IMR-90 (cell line): ENCODE data around the gene INPP5D. TPM values are rescaled to one million over a fixed set of nuclear protein-coding genes. Genes with fewer than 3 reads are reported as not detected.

Experiments
- ATAC-seq: fragments of 200-7000 bp; cut with Tn5 transposase; 2 replicates; pipeline ENCODE4 v1.9.1; 2020; ENCODE audit warnings: low read depth, mild to moderate bottlenecking, moderate library complexity
- BruUV-seq: library from RNA; stranded (reverse); fragments of 400-500 nt; replicated peaks from 2 replicates; lab custom pipeline; 2021; lab: Mats Ljungman, UMichigan
- CTCF ChIA-PET: fragments of 300-600 bp; formaldehyde crosslinking; extraction: SDS; loops from one replicate; lab custom pipeline; 2021; ENCODE audit warnings: antibody characterized with exemption; lab: Yijun Ruan, JAX
- POLR2A ChIA-PET: fragments of 300-600 bp; sonication (Branson Sonifier 250); formaldehyde crosslinking; loops from one replicate; lab custom pipeline; 2022; ENCODE audit warnings: antibody characterized with exemption; ENCODE audit not compliant: unreplicated experiment; lab: Charles Lee
- DNase-seq: peaks from one replicate; pipeline ENCODE4 v3.0.0; 2013
- H2AFZ ChIP-seq: replicated peaks from 2 replicates; pipeline ENCODE3; 2013; ENCODE audit warnings: low read length, mild to moderate bottlenecking; ENCODE audit not compliant: poor library complexity
- H2AK5ac ChIP-seq: 2 replicates; pipeline ENCODE4 v1.6.1; 2013; ENCODE audit warnings: low read depth, low read length, inconsistent platforms
- H2AK9ac ChIP-seq: replicated peaks from 2 replicates; pipeline ENCODE3; 2013; ENCODE audit warnings: mild to moderate bottlenecking, low read depth, low read length, moderate library complexity; ENCODE audit not compliant: poor library complexity
- H2BK120ac ChIP-seq: 2 replicates; pipeline ENCODE4 v1.6.1; 2013; ENCODE audit warnings: low read depth, low read length, inconsistent platforms
- H2BK15ac ChIP-seq: 3 replicates; pipeline ENCODE4 v1.6.1; 2013; ENCODE audit warnings: low read depth, low read length, inconsistent platforms
- H2BK20ac ChIP-seq: 2 replicates; pipeline ENCODE4 v1.6.1; 2013; ENCODE audit warnings: low read depth, mild to moderate bottlenecking, inconsistent platforms, low read length, moderate library complexity
- H2BK5ac ChIP-seq: 2 replicates; pipeline ENCODE4 v1.6.1; 2013; ENCODE audit warnings: mild to moderate bottlenecking, low read depth, low read length, inconsistent platforms; ENCODE audit not compliant: poor library complexity, severe bottlenecking
- H3K14ac ChIP-seq: replicated peaks from 2 replicates; pipeline ENCODE4 v1.6.1; 2013; ENCODE audit warnings: low read depth, low read length, inconsistent platforms
- H3K18ac ChIP-seq: 2 replicates; pipeline ENCODE4 v1.6.1; 2013; ENCODE audit warnings: low read depth, low read length, control low read depth
- H3K23ac ChIP-seq: 2 replicates; pipeline ENCODE4 v1.6.1; 2013; ENCODE audit warnings: low read depth, low read length, inconsistent platforms
- H3K27ac ChIP-seq: 2 replicates; pipeline ENCODE4 v1.5.1; 2013; ENCODE audit warnings: mild to moderate bottlenecking, control low read depth, low read length; ENCODE audit not compliant: insufficient read depth
- H3K27me3 ChIP-seq: 2 replicates; pipeline ENCODE4 v1.6.1; 2013; ENCODE audit warnings: low read length; ENCODE audit not compliant: control insufficient read depth, insufficient read depth
- H3K36me3 ChIP-seq: 2 replicates; pipeline ENCODE4 v1.6.1; 2013; ENCODE audit warnings: low read length, mixed read lengths; ENCODE audit not compliant: control insufficient read depth, insufficient read depth
- H3K4ac ChIP-seq: 2 replicates; pipeline ENCODE4 v1.6.1; 2013; ENCODE audit warnings: low read depth, low read length, inconsistent platforms
- H3K4me1 ChIP-seq: 2 replicates; pipeline ENCODE4 v1.6.1; 2013; ENCODE audit warnings: low read length, mixed read lengths; ENCODE audit not compliant: control insufficient read depth, insufficient read depth
- H3K4me2 ChIP-seq: 2 replicates; pipeline ENCODE4 v1.6.1; 2013; ENCODE audit warnings: low read depth, mild to moderate bottlenecking, control low read depth, low read length, moderate library complexity
- H3K4me3 ChIP-seq: 2 replicates; pipeline ENCODE4 v1.5.1; 2013; ENCODE audit warnings: low read depth, mild to moderate bottlenecking, control low read depth, low read length, moderate library complexity; ENCODE audit not compliant: insufficient read depth
- H3K56ac ChIP-seq: 2 replicates; pipeline ENCODE4 v1.6.1; 2013; ENCODE audit warnings: low read length, inconsistent platforms; ENCODE audit not compliant: insufficient read depth; ENCODE audit errors: extremely low read depth
- H3K79me1 ChIP-seq, 2 experiments: 2 replicates each; pipeline ENCODE4 v1.6.1; 2013; ENCODE audit warnings: low read length in 2 of 2, inconsistent platforms in 1 of 2, low read depth in 1 of 2
- H3K9ac ChIP-seq: 2 replicates; pipeline ENCODE4 v1.6.1; 2013; ENCODE audit warnings: low read depth, low read length, control low read depth
- H3K9me1 ChIP-seq: 2 replicates; pipeline ENCODE4 v1.6.1; 2013; ENCODE audit warnings: low read length, inconsistent platforms; ENCODE audit not compliant: insufficient read depth
- H3K9me3 ChIP-seq: 2 replicates; pipeline ENCODE4 v1.6.1; 2013; ENCODE audit warnings: low read length; ENCODE audit not compliant: control insufficient read depth, insufficient read depth
- H4K20me1 ChIP-seq: 2 replicates; pipeline ENCODE4 v1.6.1; 2013; ENCODE audit warnings: low read length, inconsistent platforms; ENCODE audit not compliant: insufficient read depth
- H4K5ac ChIP-seq: 2 replicates; pipeline ENCODE4 v1.6.1; 2013; ENCODE audit warnings: mild to moderate bottlenecking, low read depth, low read length, control low read depth
- H4K8ac ChIP-seq, 2 experiments: 2 replicates each; pipeline ENCODE4 v1.6.1; 2013; ENCODE audit warnings: low read depth in 2 of 2, low read length in 2 of 2, control low read depth in 1 of 2, inconsistent platforms in 1 of 2
- H4K91ac ChIP-seq: 2 replicates; pipeline ENCODE4 v1.6.1; 2013; ENCODE audit warnings: low read depth, low read length, inconsistent platforms; ENCODE audit not compliant: insufficient read depth
- CTCF ChIP-seq: conservative IDR thresholded peaks from 2 replicates; pipeline ENCODE4 v1.5.1; 2012; ENCODE audit warnings: mild to moderate bottlenecking, low read depth, low read length, improper control_type of control experiment
- NFE2L2 ChIP-seq: fragments of 150-350 bp; IDR thresholded peaks from 2 replicates; pipeline ENCODE4 v1.6.1; 2016; ENCODE audit warnings: low read depth, mild to moderate bottlenecking, low read length
- POLR2A ChIP-seq: IDR thresholded peaks from 2 replicates; pipeline ENCODE4 v1.6.1; 2012; ENCODE audit warnings: mild to moderate bottlenecking, low read depth, low read length
- WGBS, 2 experiments: methylation state at CpG; one replicate each; pipeline versions ENCODE4 v1.1.5 to v1.1.7; 2013; ENCODE audit warnings: missing lambda C conversion rate in 2 of 2; ENCODE audit not compliant: insufficient read length in 1 of 2; ENCODE audit errors: extremely low coverage in 2 of 2; 5-methylcytosine and 5-hydroxymethylcytosine counted together
- dilution Hi-C: fragments of 300-500 bp; cut with HindIII; formaldehyde crosslinking; loops from one replicate; pipeline ENCODE4 v1.14.3; 2018; ENCODE audit warnings: low sequenced_read_pairs; ENCODE audit not compliant: unreplicated experiment
- in situ Hi-C: fragments of 300-500 bp; cut with MboI; formaldehyde crosslinking; loops from 3 replicates; pipeline ENCODE4 v1.14.3; 2019; ENCODE audit warnings: low sequenced_read_pairs, inconsistent platforms, mixed read lengths
- intact Hi-C: fragments of 100-400 bp; cut with micrococcal nuclease; formaldehyde crosslinking; loops from 2 replicates; pipeline ENCODE4 v1.10.0; 2022
- polyA plus RNA-seq, 3 experiments: library from polyadenylated mRNA; depleted of rRNA; stranded (reverse); fragments of >200 nt; gene quantifications; 2 replicates each; pipeline ENCODE4 v1.2.3, GENCODE V29; 2012; ENCODE audit warnings: low replicate concordance in 1 of 3
- total RNA-seq: library from RNA; depleted of rRNA; stranded (reverse); fragments of >200 nt; gene quantifications from 2 replicates; pipeline ENCODE4 v1.2.3, GENCODE V29; 2012

Gene INPP5D
- total and polyA plus RNA-seq, 2 of the 4 experiments (the other 2 are of a cell fraction), result 0.18 to 0.29 TPM

DNA sequence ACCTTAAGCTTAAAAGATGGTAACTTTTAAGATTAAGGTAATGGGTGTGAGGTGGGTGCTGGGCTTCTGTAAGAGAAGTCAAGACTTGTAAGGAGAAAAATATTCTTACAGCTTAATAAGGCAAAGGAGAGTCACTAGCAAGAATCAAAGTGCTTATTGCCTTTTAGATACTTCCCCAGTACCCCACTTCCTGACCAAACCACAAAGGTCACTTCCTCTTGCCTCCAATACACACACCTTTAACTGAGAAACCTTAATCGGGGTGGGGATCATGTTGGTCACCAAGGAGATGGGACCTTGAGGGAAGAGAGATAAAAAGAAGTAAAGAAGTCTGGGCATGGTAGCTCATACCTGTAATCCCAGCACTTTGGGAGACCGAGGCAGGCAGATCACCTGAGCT, 180.8 kb downstream of the INPP5D start:
- dilution Hi-C loops (no loop called here), intact Hi-C loops (no loop called here), in situ Hi-C loops (no loop called here)
- H3K27ac ChIP-seq, result no peak overlapping the region
- H2BK20ac ChIP-seq, result no peak overlapping the region
- H3K18ac ChIP-seq, result no peak overlapping the region
- H3K9ac ChIP-seq, result no peak overlapping the region
- H3K27me3 ChIP-seq, result peaks cover 9% of the 10 kb centered on the region; the same call in 1 of the 2 replicates
- no peak overlapping the region for H3K4ac ChIP-seq
- BruUV-seq, result no TSS peak
- H2BK120ac ChIP-seq, result no peak overlapping the region
- no peak overlapping the region for H4K91ac ChIP-seq
- H2AK5ac ChIP-seq, result no peak overlapping the region
- TF ChIP-seq POLR2A (no peak), CTCF (no peak), NFE2L2 (no peak)
- H2AK9ac ChIP-seq, result no peak overlapping the region
- no peak overlapping the region for H4K8ac ChIP-seq
- H4K5ac ChIP-seq, result no peak overlapping the region
- no peak overlapping the region for H2BK5ac ChIP-seq
- no peaks in the 10 kb centered on the region for H3K79me1 ChIP-seq
- no peaks in the 10 kb centered on the region for H3K4me1 ChIP-seq
- H2AFZ ChIP-seq, result no peak overlapping the region
- DNase-seq, result no peak
- no CpG with 5 or more reads among the region's 2 CpGs for WGBS, 2 experiments
- H3K56ac ChIP-seq, result no peak overlapping the region
- H3K23ac ChIP-seq, result no peak overlapping the region
- ATAC-seq, result no peak
- CTCF ChIA-PET, result interaction anchor here (0.7 kb wide), 1 partner anchor 11 kb away, joined by 4 read pairs; the partner anchor contains the start of gene ATG16L1
- H3K36me3 ChIP-seq, result no peaks in the 10 kb centered on the region
- no peaks in the 10 kb centered on the region for H3K9me1 ChIP-seq
- no peak overlapping the region for H3K4me2 ChIP-seq
- H3K4me3 ChIP-seq, result no peak overlapping the region
- H2BK15ac ChIP-seq, result no peak overlapping the region
- H3K14ac ChIP-seq, result no peak overlapping the region
- peaks cover 3% of the 10 kb centered on the region; the same call in 1 of the 2 replicates for H3K9me3 ChIP-seq
- H4K20me1 ChIP-seq, result no peaks in the 10 kb centered on the region
- POLR2A ChIA-PET, result no interaction called here
